ENCODE data around the gene PLEKHG5. TPM values are rescaled to one million over a fixed set of nuclear protein-coding genes. Genes with fewer than 3 reads are reported as not detected.

The PLEKHG5 gene
- total RNA-seq, 4 donors from 2014 or later: 17.9 to 42.7 (median 37.1) TPM

- Histone ChIP-seq H3K27me3 (no peaks in the 10 kb centered on the region), H3K4me1 (no peaks in the 10 kb centered on the region), H3K4me3 (no peak overlapping the region), H3K36me3 (no peaks in the 10 kb centered on the region), H3K9me3 (no peaks in the 10 kb centered on the region), H3K27ac (no peak overlapping the region)
- intact Hi-C loops (cut with DNase I; ENCODE audit: low total_unique reads) (no loop called here), in situ Hi-C loops (cut with MboI; ENCODE audit: low pct_ligation_motif_present in 1 of 4, low pct_unique_long_range_greater_than_20kb in 1 of 4, low sequenced_read_pairs in 3 of 4) (no loop called here)
- WGBS, 2 donors (ENCODE audit: low coverage in 1 of 2): 50 to 76% methylated on average over 2 to 6 of the region's 6 CpGs
- TF ChIP-seq POLR2A (IDR thresholded peaks at IDR 0.05) (no peak), CTCF (IDR thresholded peaks at IDR 0.05) (no peak), POLR2AphosphoS5 (IDR thresholded peaks at IDR 0.05) (no peak), EP300 (IDR thresholded peaks at IDR 0.05; ENCODE audit: low read depth) (no peak)
- DNase-seq: no peak
These were observed 19.0 kb upstream of the PLEKHG5 start for GRCh38 chr1:6510493-6510892.

- intact Hi-C loops (cut with DNase I; ENCODE audit: low total_unique reads): no loop called here
- WGBS, 2 donors (ENCODE audit: low coverage in 1 of 2): 70 to 83% methylated on average over 1 to 8 of the region's 10 CpGs
- no peaks in the 10 kb centered on the region for H3K9me3 ChIP-seq
- no peaks in the 10 kb centered on the region for H3K4me1 ChIP-seq
- TF ChIP-seq POLR2AphosphoS5 (IDR thresholded peaks at IDR 0.05) (no peak), POLR2A (IDR thresholded peaks at IDR 0.05) (no peak), CTCF (IDR thresholded peaks at IDR 0.05) (no peak), EP300 (IDR thresholded peaks at IDR 0.05; ENCODE audit: low read depth) (no peak)
- no peak overlapping the region for H3K4me3 ChIP-seq
- no peaks in the 10 kb centered on the region for H3K36me3 ChIP-seq
- in situ Hi-C loops (cut with MboI; ENCODE audit: low pct_ligation_motif_present in 1 of 4, low pct_unique_long_range_greater_than_20kb in 1 of 4, low sequenced_read_pairs in 3 of 4): no loop called here
- H3K27me3 ChIP-seq: no peaks in the 10 kb centered on the region
- H3K27ac ChIP-seq: no peak overlapping the region
- DNase-seq: no peak
These were observed 18.4 kb upstream of the PLEKHG5 start for GRCh38 chr1:6509919-6510291.

GRCh38 chr1:6509220-6509918 is 17.9 kb upstream of the PLEKHG5 start:
- Histone ChIP-seq H3K4me3 (no peak overlapping the region), H3K27ac (no peak overlapping the region), H3K36me3 (no peaks in the 10 kb centered on the region), H3K27me3 (no peaks in the 10 kb centered on the region), H3K9me3 (no peaks in the 10 kb centered on the region), H3K4me1 (no peaks in the 10 kb centered on the region)
- WGBS, 2 donors (ENCODE audit: low coverage in 1 of 2): 45 to 71% methylated on average over 4 to 20 of the region's 20 CpGs
- intact Hi-C loops (cut with DNase I; ENCODE audit: low total_unique reads): no loop called here
- no peak for DNase-seq
- in situ Hi-C loops (cut with MboI; ENCODE audit: low pct_ligation_motif_present in 1 of 4, low pct_unique_long_range_greater_than_20kb in 1 of 4, low sequenced_read_pairs in 3 of 4): no loop called here
- no peak for TF ChIP-seq EP300 (IDR thresholded peaks at IDR 0.05; ENCODE audit: low read depth)
- TF ChIP-seq POLR2A (IDR thresholded peaks at IDR 0.05): no peak
- no peak for TF ChIP-seq POLR2AphosphoS5 (IDR thresholded peaks at IDR 0.05)
- no peak for TF ChIP-seq CTCF (IDR thresholded peaks at IDR 0.05)

GRCh38 chr1:6508816-6509189 is 17.3 kb upstream of the PLEKHG5 start:
- intact Hi-C loops (cut with DNase I; ENCODE audit: low total_unique reads): no loop called here
- WGBS, 2 donors (ENCODE audit: low coverage in 1 of 2): 84% methylated on average over 11 of the region's 11 CpGs; no CpG with 5 or more reads in 1 of the 2 donors
- H3K4me1 ChIP-seq: no peaks in the 10 kb centered on the region
- no peaks in the 10 kb centered on the region for H3K36me3 ChIP-seq
- no peak for TF ChIP-seq POLR2AphosphoS5 (IDR thresholded peaks at IDR 0.05)
- TF ChIP-seq CTCF (IDR thresholded peaks at IDR 0.05): no peak
- no peak for TF ChIP-seq POLR2A (IDR thresholded peaks at IDR 0.05)
- no peak for TF ChIP-seq EP300 (IDR thresholded peaks at IDR 0.05; ENCODE audit: low read depth)
- no peak for DNase-seq
- no peaks in the 10 kb centered on the region for H3K9me3 ChIP-seq
- H3K4me3 ChIP-seq: no peak overlapping the region
- no peak overlapping the region for H3K27ac ChIP-seq
- H3K27me3 ChIP-seq: no peaks in the 10 kb centered on the region
- in situ Hi-C loops (cut with MboI; ENCODE audit: low pct_ligation_motif_present in 1 of 4, low pct_unique_long_range_greater_than_20kb in 1 of 4, low sequenced_read_pairs in 3 of 4): no loop called here

Measured in transverse colon (tissue), 4 donors.